BJ (cell line): Measurements from ENCODE around the gene MTM1. TPM values are rescaled to one million over a fixed set of nuclear protein-coding genes. Genes with fewer than 3 reads are reported as not detected.

Experiments
- CTCF ChIA-PET: fragments of 350-600 bp; formaldehyde crosslinking; extraction: SDS; loops from one replicate; lab custom pipeline; 2021; ENCODE audit warnings: antibody characterized with exemption, inconsistent platforms; lab: Yijun Ruan, JAX
- POLR2A ChIA-PET: fragments of 300-600 bp; sonication (Branson Sonifier 250); formaldehyde crosslinking; extraction: SDS; loops from one replicate; lab custom pipeline; 2021; ENCODE audit warnings: antibody characterized with exemption; lab: Charles Lee
- DNase-seq: peaks from one replicate; pipeline ENCODE4 v3.0.0-alpha.2; 2011; ENCODE audit warnings: low read depth
- H3K27me3 ChIP-seq: 2 replicates; pipeline ENCODE4 v1.6.0; 2011; ENCODE audit warnings: low read length; ENCODE audit not compliant: control insufficient read depth, insufficient read depth
- H3K36me3 ChIP-seq: 2 replicates; pipeline ENCODE4 v1.5.1; 2011; ENCODE audit warnings: low read length; ENCODE audit not compliant: control insufficient read depth, insufficient read depth
- H3K4me3 ChIP-seq: 2 replicates; pipeline ENCODE4 v1.5.1; 2011; ENCODE audit warnings: low read depth, mild to moderate bottlenecking, control low read depth, low read length
- polyA plus RNA-seq: library from polyadenylated mRNA; depleted of rRNA; stranded (reverse); fragments of >200 nt; gene quantifications from 2 replicates; pipeline ENCODE4 v1.2.3, GENCODE V29; 2011
- TF ChIP-seq, protein P1 (sequence below): IDR thresholded peaks from 2 replicates; pipeline ENCODE4 v1.5.1; 2011; ENCODE audit warnings: low read depth, mild to moderate bottlenecking, control low read depth, inconsistent platforms, low read length, moderate library complexity; ENCODE audit not compliant: insufficient read depth

MTM1 gene
- polyA plus RNA-seq, 1 experiment, result 2.6 TPM

DNA sequence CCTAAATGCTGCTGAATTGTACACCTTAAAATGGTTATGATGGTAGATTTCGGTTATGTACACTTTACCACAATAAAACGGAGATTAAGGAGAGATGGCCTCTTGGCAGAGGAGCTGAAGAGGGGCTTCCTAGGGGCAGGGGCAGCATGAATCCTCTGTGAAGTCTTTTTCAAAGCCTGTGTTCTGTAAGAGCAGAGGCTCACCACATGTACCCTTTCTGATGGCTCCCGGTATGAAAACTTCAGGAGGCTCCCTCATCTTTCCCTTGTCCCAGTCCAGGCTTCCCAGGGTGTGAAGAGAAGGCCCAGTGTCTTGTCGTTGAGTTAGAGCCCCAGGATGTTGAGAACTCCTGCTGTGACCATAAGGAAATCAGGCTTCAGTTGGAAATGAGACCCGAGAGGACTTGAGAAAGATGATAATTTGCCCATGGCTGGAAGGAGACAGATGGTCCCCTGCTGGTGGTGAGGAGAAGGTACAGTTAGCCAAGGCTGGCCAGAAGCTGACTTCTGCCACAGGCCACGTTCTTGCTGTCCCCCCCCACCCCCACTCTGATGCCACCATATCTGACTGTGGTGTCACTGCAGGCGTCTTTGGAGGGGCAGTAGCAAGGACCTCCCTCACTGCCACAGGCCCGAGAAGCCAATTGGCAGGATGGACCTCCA lies 31.8 kb upstream of the MTM1 start:
- CTCF ChIA-PET, result no interaction called here
- no peak overlapping the region for H3K4me3 ChIP-seq
- TF ChIP-seq, protein P1, sequence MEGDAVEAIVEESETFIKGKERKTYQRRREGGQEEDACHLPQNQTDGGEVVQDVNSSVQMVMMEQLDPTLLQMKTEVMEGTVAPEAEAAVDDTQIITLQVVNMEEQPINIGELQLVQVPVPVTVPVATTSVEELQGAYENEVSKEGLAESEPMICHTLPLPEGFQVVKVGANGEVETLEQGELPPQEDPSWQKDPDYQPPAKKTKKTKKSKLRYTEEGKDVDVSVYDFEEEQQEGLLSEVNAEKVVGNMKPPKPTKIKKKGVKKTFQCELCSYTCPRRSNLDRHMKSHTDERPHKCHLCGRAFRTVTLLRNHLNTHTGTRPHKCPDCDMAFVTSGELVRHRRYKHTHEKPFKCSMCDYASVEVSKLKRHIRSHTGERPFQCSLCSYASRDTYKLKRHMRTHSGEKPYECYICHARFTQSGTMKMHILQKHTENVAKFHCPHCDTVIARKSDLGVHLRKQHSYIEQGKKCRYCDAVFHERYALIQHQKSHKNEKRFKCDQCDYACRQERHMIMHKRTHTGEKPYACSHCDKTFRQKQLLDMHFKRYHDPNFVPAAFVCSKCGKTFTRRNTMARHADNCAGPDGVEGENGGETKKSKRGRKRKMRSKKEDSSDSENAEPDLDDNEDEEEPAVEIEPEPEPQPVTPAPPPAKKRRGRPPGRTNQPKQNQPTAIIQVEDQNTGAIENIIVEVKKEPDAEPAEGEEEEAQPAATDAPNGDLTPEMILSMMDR, result peak; percentile 19; the same call in 1 of the 2 replicates
- H3K27me3 ChIP-seq, result no peaks in the 10 kb centered on the region
- no peaks in the 10 kb centered on the region for H3K36me3 ChIP-seq
- POLR2A ChIA-PET, result no interaction called here
- no peak for DNase-seq

DNA sequence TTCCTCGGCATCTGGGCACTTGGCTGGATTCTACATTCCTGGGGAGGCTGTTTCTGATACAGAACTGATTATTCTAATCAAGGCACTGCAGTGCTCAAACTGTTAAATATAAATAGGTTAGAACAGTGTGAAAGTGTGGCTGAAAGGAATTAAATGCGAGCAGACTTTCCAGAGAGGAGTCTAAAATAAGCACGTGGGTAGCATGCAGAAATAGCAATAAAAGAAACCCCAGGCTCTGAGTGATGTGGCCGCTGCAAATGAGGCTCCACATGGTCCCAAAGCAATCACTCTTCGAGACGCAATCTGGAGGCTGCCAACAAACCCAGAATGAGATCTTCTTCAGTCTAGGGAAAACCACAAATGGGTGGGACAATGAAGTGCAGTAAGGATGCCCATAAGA lies 30.6 kb upstream of the MTM1 start:
- CTCF ChIA-PET, result no interaction called here
- TF ChIP-seq, protein P1, result no peak
- DNase-seq, result no peak
- Histone ChIP-seq H3K36me3 (no peaks in the 10 kb centered on the region), H3K27me3 (no peaks in the 10 kb centered on the region), H3K4me3 (no peak overlapping the region)
- POLR2A ChIA-PET, result no interaction called here

DNA sequence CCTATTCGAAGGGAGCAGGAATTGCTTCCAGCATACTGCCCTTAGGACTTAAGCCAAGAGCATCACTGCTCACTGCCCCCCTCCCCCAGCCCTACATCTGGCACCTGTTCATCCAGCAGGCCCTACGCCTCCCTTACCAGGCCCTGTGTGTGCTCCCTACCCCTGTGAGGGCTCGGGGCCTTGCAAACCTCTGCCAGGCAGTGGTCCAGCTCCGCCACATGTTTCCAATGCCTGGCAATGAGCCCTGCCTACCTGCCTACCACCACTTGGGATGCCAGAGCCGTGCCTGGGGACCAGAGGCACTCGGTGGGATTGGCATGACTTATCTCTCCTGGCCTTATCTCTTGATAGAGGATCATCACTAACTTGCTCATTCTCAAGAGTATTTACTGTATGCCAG lies 27.5 kb upstream of the MTM1 start:
- Histone ChIP-seq H3K36me3 (no peaks in the 10 kb centered on the region), H3K4me3 (no peak overlapping the region), H3K27me3 (no peaks in the 10 kb centered on the region)
- CTCF ChIA-PET, result no interaction called here
- TF ChIP-seq, protein P1, result no peak
- DNase-seq, result no peak
- POLR2A ChIA-PET, result no interaction called here

DNA sequence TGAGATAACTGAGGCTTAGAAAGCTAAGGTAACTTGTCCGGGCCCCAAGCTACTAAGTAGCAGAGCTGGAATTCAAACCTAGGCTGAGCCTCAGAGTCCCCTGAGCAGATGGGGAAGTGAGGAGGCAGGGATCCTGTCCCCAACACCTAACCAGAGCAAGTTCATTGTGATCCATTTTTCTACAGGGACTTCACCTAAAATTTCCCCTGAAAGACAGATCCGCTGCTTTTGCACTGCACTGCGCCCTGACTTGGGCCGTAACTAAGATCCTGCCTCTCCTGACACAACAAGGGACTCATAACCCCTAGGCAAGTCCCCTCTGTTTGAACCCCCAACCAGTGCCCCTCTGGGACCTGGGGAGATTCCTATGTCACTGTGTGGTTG lies 25.6 kb upstream of the MTM1 start:
- Histone ChIP-seq H3K27me3 (no peaks in the 10 kb centered on the region), H3K36me3 (no peaks in the 10 kb centered on the region), H3K4me3 (no peak overlapping the region)
- DNase-seq, result no peak
- POLR2A ChIA-PET, result no interaction called here
- TF ChIP-seq, protein P1, result no peak
- CTCF ChIA-PET, result no interaction called here

DNA sequence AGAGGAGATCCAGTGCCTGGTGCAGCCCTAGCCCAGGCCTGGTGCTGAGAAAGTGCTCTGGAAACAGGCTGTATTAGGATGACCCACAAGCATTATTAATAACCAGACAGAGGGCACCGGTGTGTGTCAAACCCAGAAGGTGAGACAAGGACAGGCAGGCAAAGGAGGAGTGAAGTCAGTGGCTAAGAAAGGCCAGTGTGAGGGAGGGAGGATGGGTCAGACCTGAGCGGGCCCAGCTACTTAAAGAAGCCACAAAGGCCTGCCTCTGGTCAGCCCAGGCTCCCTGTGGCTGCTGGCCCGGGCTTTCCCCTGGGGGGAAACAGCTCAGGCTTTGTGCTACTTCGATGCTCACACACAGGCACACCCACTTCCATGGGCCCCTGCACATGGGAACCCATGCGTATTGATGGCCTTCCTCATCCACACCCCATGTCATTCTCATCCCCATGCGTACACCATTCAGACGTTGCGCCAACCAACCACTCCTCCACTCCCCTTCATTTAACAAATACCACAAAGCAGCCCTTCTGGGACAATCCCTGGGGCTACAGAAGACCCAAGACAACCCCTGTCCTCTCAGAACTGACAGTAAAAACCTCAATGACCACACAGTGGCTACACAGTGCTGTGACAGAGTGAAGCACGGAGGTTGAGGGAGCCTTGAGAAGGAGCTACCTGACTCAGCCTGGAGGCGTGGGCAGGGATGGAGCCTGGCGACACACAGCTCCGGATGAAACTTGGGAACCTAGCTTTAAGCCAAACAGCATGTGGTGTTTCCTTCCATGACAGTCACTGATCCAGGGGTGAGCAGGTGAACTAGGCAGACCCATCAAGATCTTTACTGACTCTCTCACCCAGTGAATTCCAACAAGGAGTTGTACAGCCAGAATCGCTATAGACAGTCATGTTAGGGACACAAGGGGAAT lies 24.9 kb upstream of the MTM1 start:
- H3K36me3 ChIP-seq, result no peaks in the 10 kb centered on the region
- ChIA-PET CTCF (no interaction called here), POLR2A (no interaction called here)
- TF ChIP-seq, protein P1, result no peak
- no peak overlapping the region for H3K4me3 ChIP-seq
- H3K27me3 ChIP-seq, result no peaks in the 10 kb centered on the region
- no peak for DNase-seq
